Progenitor cell of endocrine pancreas (in vitro differentiated cells): ENCODE data around the gene CALU. TPM values are rescaled to one million over a fixed set of nuclear protein-coding genes. Genes with fewer than 3 reads are reported as not detected.

Experiments
- DNase-seq: peaks from one replicate; pipeline ENCODE4 v3.0.0; 2021; ENCODE audit warnings: low spot score; ENCODE audit not compliant: unreplicated experiment
- H3K27ac Mint-ChIP-seq: 2 replicates; pipeline ENCODE4 v1.8.0; 2021; ENCODE audit warnings: mild to moderate bottlenecking, moderate library complexity, mixed read lengths
- H3K27me3 Mint-ChIP-seq: 2 replicates; pipeline ENCODE4 v1.8.0; 2021; ENCODE audit warnings: mixed read lengths
- H3K36me3 Mint-ChIP-seq: 2 replicates; pipeline ENCODE4 v1.8.0; 2022; ENCODE audit warnings: mixed read lengths; ENCODE audit not compliant: insufficient read depth
- H3K4me1 Mint-ChIP-seq: 2 replicates; pipeline ENCODE4 v1.8.0; 2021; ENCODE audit warnings: low read depth, mixed read lengths
- H3K4me3 Mint-ChIP-seq: 2 replicates; pipeline ENCODE4 v1.8.0; 2021; ENCODE audit warnings: low read depth, mild to moderate bottlenecking, moderate library complexity, mixed read lengths
- H3K9me3 Mint-ChIP-seq: 2 replicates; pipeline ENCODE4 v1.8.0; 2021; ENCODE audit warnings: low read depth, mixed read lengths
- total RNA-seq: library from RNA; stranded (reverse); gene quantifications from 2 replicates; pipeline ENCODE4 v1.2.1, GENCODE V29; 2021
- TF ChIP-seq, protein P1 (sequence below): fragments of 200-600 bp; sonication (generic); IDR thresholded peaks from one replicate; pipeline ENCODE4 v1.5.0; 2021; ENCODE audit warnings: antibody characterized with exemption, mild to moderate bottlenecking; ENCODE audit not compliant: unreplicated experiment

The CALU gene
- total RNA-seq, 1 donor from 2014 or later: 107 TPM

DNA sequence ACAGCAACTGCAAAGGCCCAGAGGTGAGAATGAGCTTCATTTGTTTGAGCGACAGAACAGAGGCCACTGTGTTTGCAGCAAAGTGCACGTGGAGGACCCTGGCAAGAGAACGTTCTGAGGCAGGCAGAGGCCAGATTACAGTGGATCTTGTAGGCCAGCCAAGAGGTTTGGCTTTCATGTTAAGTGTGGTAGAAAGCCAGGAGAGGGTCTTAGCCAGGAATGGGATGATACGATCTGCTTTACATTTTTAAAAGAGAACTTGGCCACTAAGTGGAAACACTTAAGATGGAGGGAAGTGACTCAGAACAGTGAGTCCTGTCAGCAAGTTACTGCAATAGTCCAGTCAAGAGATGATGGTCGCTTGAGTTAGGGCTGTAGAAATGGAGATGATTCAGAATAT lies 57.2 kb downstream of the CALU start:
- Mint-ChIP-seq H3K4me1 (peaks cover 2% of the 10 kb centered on the region), H3K27ac (no peak overlapping the region), H3K4me3 (no peak overlapping the region), H3K36me3 (peaks cover 19% of the 10 kb centered on the region), H3K27me3 (no peaks in the 10 kb centered on the region), H3K9me3 (no peaks in the 10 kb centered on the region)
- no peak for DNase-seq
- TF ChIP-seq, protein P1, sequence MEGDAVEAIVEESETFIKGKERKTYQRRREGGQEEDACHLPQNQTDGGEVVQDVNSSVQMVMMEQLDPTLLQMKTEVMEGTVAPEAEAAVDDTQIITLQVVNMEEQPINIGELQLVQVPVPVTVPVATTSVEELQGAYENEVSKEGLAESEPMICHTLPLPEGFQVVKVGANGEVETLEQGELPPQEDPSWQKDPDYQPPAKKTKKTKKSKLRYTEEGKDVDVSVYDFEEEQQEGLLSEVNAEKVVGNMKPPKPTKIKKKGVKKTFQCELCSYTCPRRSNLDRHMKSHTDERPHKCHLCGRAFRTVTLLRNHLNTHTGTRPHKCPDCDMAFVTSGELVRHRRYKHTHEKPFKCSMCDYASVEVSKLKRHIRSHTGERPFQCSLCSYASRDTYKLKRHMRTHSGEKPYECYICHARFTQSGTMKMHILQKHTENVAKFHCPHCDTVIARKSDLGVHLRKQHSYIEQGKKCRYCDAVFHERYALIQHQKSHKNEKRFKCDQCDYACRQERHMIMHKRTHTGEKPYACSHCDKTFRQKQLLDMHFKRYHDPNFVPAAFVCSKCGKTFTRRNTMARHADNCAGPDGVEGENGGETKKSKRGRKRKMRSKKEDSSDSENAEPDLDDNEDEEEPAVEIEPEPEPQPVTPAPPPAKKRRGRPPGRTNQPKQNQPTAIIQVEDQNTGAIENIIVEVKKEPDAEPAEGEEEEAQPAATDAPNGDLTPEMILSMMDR: no peak

DNA sequence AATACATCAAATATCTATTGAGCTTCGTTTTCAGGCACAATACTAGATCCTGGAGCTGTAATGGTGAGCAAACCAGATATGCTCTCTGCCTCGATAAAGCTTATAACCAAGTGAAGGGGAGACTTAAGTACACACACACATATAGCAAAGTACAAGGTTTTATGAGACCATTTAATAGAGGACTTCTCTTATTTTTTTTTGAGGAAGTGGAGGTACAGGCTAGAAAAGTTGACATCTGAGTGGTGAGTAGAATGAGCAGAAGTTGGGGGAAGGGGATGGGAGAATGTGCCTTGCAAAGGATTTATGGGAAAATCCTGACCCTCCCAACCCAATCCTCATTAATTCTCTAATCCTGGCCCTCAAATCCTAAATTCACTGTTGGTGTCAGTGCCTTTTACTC lies 60.3 kb downstream of the CALU start:
- peaks cover 24% of the 10 kb centered on the region for H3K36me3 Mint-ChIP-seq
- DNase-seq: no peak
- H3K27me3 Mint-ChIP-seq: no peaks in the 10 kb centered on the region
- H3K9me3 Mint-ChIP-seq: no peaks in the 10 kb centered on the region
- no peak overlapping the region for H3K27ac Mint-ChIP-seq
- no peak overlapping the region for H3K4me3 Mint-ChIP-seq
- no peaks in the 10 kb centered on the region for H3K4me1 Mint-ChIP-seq
- TF ChIP-seq, protein P1: no peak

DNA sequence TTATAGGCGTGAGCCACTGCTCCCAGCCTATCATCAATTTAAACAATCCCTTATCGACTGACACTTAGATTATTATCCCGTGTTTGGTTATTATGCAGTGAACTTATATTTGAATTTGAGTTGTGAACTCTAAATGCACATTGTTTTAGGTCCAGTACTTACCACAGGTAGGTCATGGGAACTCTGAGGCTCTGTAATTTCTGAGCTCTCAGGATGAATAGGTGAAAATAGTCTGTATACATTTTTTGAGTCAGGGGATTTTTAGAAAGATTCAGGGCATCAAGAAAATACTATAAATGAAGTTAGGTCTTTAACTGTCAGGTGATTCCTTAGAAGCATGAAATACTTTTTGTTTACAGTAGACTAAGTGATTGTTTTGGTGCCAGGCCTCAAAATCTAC lies 61.4 kb downstream of the CALU start:
- Mint-ChIP-seq H3K36me3 (peaks cover 19% of the 10 kb centered on the region), H3K27me3 (no peaks in the 10 kb centered on the region), H3K27ac (no peak overlapping the region), H3K4me3 (no peak overlapping the region), H3K4me1 (no peaks in the 10 kb centered on the region), H3K9me3 (no peaks in the 10 kb centered on the region)
- TF ChIP-seq, protein P1: no peak
- no peak for DNase-seq

DNA sequence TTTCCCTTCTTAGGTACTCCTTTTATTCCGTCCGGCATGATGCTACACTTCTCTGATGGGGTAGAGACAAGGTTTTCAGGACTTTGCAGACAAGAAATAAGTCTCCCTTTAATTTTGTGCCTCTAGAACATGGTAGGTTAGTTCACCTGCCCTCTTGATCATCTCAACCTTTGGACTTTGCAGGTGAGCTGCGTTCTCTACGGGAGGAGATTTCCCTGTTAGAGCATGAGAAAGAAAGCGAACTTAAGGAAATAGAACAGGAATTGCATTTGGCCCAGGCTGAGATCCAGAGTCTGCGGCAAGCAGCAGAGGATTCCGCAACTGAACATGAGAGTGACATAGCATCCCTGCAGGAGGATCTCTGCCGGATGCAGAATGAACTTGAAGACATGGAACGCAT lies 61.8 kb downstream of the CALU start:
- Mint-ChIP-seq H3K27me3 (no peaks in the 10 kb centered on the region), H3K4me1 (no peaks in the 10 kb centered on the region), H3K4me3 (no peak overlapping the region), H3K36me3 (peaks cover 19% of the 10 kb centered on the region), H3K27ac (no peak overlapping the region), H3K9me3 (no peaks in the 10 kb centered on the region)
- TF ChIP-seq, protein P1: no peak
- no peak for DNase-seq

DNA sequence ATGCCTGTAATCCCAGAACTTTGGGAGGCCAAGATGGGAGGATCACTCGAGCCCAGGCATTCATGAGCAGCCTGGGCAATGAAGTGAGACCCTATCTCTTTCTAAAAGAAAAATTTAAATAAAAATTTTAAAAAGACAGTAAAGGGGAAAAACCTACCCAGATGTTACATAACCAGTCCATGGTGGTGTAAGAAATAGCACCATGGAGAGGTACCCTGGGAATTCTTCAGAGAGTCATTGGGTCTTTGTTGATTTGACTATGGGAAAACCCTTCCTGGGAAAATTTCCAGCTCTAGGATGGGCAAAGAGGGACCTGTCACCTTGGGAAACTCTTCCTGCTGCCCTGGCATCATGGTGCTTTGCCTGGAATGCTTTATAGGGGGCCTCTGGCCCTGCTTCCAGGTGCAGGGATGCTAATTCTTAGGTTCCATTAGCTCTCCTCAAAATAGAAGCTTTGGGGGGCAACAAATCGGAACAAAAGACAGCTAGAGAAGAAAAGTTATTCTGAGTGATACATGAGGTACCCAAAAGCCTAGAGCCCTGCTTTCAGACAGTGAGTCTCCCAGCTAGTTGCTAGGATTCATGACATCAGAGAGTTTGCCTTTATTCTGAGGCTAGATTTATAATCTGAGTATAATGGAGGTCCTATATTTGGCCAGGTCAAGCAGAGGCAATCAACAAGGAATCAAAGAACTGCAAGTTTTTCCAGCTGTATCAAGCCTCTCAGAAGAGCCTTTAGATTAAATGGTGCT lies 62.7 kb downstream of the CALU start:
- no peak for DNase-seq
- TF ChIP-seq, protein P1: no peak
- H3K27ac Mint-ChIP-seq: no peak overlapping the region
- H3K4me3 Mint-ChIP-seq: no peak overlapping the region
- H3K4me1 Mint-ChIP-seq: no peaks in the 10 kb centered on the region
- no peaks in the 10 kb centered on the region for H3K27me3 Mint-ChIP-seq
- H3K9me3 Mint-ChIP-seq: no peaks in the 10 kb centered on the region
- peaks cover 24% of the 10 kb centered on the region for H3K36me3 Mint-ChIP-seq
